Hepatocyte (in vitro differentiated cells): ENCODE measurements around the gene SSBP2.

Experiments
- EZH2phosphoT487 ChIP-seq: fragments of 200-600 bp; sonication (generic); IDR thresholded peaks from one replicate; pipeline ENCODE4 v1.6.1; 2018; ENCODE audit warnings: antibody characterized with exemption, mild to moderate bottlenecking, low read depth, moderate library complexity; ENCODE audit not compliant: unreplicated experiment, severe bottlenecking
- TF ChIP-seq, protein P1 (sequence below): fragments of 200-600 bp; sonication (generic); IDR thresholded peaks from 2 replicates; pipeline ENCODE4 v1.5.1; 2016; ENCODE audit warnings: antibody characterized with exemption, mild to moderate bottlenecking; ENCODE audit not compliant: poor library complexity

DNA sequence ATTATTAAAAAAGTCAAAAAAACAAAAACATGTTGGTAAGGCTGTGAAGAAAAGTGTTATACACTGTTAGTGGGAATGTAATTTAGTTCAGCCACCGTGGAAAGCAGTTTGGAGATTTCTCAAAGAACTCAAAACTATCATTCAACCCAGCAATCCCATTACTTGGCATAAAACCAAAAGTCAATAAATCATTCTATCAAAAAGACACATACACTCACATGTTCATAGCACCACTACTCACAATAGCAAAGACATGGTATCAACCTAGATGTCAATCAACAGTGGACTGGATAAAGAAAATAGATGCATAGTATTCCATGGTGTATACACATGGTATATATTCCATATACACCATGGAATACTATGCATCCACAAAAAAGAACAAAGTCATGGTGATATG is 208.7 kb downstream of the SSBP2 start:
- TF ChIP-seq, protein P1, sequence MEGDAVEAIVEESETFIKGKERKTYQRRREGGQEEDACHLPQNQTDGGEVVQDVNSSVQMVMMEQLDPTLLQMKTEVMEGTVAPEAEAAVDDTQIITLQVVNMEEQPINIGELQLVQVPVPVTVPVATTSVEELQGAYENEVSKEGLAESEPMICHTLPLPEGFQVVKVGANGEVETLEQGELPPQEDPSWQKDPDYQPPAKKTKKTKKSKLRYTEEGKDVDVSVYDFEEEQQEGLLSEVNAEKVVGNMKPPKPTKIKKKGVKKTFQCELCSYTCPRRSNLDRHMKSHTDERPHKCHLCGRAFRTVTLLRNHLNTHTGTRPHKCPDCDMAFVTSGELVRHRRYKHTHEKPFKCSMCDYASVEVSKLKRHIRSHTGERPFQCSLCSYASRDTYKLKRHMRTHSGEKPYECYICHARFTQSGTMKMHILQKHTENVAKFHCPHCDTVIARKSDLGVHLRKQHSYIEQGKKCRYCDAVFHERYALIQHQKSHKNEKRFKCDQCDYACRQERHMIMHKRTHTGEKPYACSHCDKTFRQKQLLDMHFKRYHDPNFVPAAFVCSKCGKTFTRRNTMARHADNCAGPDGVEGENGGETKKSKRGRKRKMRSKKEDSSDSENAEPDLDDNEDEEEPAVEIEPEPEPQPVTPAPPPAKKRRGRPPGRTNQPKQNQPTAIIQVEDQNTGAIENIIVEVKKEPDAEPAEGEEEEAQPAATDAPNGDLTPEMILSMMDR, result no peak
- no peak for TF ChIP-seq EZH2phosphoT487
